Measurements from ENCODE around the gene FAM114A1. TPM values are rescaled to one million over a fixed set of nuclear protein-coding genes. Genes with fewer than 3 reads are reported as not detected.

Gene FAM114A1
- total and polyA plus RNA-seq, 2 of the 8 experiments (the other 6 are each of a cell fraction or from before 2014, with no cell fraction given): 9.5 to 12.0 TPM

GRCh38 chr4:38957893-38958292 is 90.3 kb downstream of the FAM114A1 start (continued):
- TF ChIP-seq RNF2 (IDR thresholded peaks at IDR 0.05; ENCODE audit: borderline replicate concordance, low read depth, low read length, missing control alignments, poor library complexity, severe bottlenecking) (no peak), CREB1 (IDR thresholded peaks at IDR 0.05) (no peak), FOSL1 (IDR thresholded peaks at IDR 0.05; ENCODE audit: insufficient read depth, low read depth, low read length) (no peak)

Data from H1 (cell line).